ENCODE data around the gene ATF7. TPM values are rescaled to one million over a fixed set of nuclear protein-coding genes. Genes with fewer than 3 reads are reported as not detected.
A peak's percentile ranks its signal among the peaks of the same experiment; 100 is the strongest.
"Not testable (repeated sequence)": the region's sequence is repeated elsewhere in the genome, so short reads cannot be mapped to it uniquely, and the experiment has no call there.

ATF7 gene
- total RNA-seq, 1 experiment from 2014 or later: 11.9 TPM

DNA sequence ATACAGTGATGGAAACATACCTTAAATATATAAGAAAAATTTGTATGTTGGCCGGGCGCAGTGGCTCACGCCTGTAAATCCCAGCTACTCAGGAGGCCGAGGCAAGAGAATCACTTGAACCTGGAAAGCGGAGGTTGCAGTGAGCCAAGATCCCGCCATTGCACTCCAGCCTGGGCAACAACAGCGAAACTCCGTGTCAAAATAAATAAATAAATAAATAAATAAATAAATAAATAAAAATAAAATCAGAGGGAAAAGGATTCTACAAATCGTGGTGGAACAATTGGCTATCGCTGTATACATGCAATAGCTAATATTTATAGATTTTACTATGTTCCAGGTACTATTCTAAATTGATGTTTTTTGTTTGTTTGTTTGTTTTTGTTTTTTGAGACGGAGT is 1.7 kb upstream of the ATF7 start:
- DNase-seq (ENCODE audit: low read depth): no peak

DNA sequence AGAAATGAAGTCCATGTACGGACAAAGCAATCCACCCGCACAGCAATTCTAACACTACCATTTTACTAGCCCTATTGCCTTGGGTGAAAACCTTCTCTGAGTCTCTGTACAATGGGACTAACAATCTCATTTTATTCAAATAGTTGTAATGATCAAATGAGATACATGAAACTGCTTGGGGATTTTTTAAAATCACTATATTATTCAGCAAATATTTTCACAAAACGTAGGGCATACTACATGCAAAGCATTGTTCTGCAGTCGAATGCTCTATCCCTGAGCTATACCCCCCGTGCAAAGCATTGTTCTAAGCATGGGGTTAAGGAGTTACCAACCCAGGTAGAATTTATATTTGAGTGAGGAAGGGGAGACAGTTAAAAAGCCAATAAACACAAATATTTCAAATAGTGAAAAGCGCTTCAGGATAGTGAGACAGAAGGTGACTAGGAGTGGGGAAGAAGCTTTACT is 554 bp upstream of the ATF7 start:
- no peak for DNase-seq (ENCODE audit: low read depth)

DNA sequence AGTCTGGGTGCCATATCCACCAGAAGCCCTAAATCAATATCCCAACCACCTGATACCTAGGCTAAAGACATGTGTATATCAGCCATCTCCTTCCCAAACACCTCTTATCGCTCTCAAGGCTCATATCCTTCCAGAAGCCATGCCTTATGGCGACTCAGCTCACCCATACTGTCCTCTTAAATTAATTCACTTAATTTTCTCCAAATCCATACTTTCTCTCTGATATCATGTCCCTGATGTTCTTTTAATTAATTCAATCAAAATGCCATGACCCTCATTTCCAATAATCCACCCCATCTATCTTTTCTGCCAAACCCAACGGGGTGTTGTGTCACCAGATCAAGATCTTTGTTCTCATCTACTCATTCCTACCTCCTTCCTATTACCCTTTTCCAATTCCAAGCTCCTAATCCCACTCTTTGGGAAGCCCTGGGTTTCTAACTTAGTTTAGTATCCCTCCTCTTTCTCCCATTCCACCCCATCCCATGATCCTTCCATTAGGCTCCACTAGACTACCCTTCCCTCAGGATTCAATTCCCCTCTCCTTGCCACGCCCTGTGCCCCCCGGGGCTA is 723 bp downstream of the ATF7 start:
- DNase-seq (ENCODE audit: low read depth): peak; percentile 6

DNA sequence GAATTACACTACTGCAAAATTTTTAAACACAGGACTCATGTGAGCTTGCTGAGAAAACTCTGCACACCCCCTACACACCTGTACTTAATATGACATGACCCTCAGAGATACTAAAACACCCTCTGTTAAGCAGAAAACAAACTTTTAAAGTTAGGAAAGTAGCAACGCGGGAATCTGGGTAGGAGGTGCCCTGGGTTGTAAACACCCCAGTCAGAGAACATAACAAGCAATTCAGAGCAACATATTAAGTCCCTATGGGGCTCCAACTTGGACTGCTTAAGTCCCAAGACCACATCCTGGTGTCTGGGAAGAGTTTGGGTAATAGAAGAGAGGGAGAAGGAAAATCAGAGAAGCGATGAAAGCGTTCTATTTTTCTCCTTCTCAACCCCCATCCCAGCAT is 1.2 kb downstream of the ATF7 start:
- peak; percentile 23 for DNase-seq (ENCODE audit: low read depth)

DNA sequence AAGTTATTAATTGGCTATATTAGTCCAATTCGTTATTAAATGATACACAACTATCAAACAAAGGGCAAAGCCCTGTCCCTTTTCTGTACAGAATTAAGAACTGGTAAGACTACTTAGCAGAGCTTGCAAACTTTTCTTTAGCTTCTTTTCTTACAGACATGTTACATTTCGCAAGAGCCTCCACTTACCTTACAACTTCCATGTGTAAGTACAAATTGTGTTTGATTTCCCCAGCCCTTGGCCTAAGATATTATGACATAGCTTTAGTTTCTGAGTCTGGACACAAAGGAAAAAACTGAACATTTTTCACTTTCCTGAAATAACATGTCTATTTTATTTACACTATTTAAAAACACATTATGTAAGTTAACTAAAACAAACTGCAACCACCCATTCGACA is 1.7 kb downstream of the ATF7 start:
- DNase-seq (ENCODE audit: low read depth): no peak

DNA sequence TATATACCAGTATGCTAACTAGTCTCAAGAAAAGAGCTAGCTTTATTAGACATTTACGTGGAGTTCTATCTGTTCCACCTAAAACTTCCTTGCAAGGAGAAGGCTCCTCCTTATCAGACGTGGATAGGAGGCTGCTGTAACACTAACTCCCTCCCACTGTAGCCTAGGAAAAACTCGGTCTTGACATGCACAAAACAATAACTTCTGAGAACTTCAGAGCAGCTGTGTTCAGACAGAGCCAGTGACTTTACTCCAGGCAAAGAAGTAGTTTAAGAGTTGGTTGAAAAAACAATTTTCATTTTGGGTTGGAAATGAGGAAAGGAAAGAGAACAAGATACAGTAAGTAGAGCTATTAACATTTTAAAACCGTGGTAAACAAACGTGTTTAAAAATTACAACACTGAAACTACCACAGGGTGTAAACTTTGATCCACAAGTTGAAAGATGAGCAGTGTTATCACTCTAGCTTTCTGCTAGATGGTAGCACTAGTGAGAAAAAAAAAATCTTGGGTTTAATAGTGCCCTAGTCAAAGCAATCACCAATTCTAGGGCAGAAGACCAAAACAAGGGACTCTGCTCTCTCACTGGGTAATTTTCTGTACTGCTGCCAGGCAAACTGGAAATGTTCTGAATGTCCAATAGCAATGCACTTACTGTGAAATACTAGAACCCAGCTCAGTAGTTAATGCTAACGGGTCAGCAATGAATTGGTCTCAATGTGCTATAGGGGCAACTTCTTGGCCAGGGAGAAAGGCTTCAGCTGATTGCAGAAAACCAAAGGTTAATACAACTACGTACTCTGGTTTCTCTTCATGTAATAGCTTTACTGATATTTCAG is 2.4 kb downstream of the ATF7 start:
- DNase-seq (ENCODE audit: low read depth): peak; percentile 27

DNA sequence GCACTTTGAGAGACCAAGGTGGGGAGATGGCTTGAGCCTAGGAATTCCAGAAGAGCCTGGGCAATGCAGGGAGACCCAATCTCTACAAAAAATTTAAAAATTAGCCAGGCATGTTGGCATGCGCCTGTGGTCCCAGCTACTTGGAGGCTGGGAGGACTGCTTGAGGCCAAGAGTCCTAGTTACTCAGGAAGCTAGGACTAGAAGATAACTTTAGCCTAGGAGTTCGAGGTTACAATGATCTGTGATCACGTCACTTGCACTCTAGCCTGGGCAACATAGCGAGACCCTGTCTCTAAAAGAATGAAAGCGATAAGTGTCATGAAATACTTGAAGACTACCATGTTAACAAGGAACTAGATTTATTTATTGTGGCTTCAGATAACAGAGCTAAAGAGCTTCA is 3.5 kb downstream of the ATF7 start:
- no peak for DNase-seq (ENCODE audit: low read depth)

DNA sequence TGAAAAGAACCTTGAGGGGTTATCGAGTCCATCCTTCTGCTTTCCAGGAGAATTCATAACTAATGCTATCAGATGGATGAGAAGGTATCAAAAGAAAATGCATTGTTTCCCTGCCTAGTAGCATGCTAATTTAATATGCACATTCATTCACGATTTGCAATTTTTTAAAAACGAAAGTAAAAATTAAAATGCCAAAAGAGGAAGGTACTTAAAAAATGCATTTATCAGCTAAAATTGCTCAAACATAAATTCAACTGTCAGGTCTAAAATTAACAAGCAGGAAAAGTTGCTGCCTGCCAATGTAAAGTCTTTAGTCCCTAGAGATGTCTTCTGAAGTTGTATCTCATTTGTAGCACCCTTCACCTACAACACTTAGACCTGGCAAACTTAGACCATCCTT is 7.9 kb downstream of the ATF7 start:
- DNase-seq (ENCODE audit: low read depth): no peak

DNA sequence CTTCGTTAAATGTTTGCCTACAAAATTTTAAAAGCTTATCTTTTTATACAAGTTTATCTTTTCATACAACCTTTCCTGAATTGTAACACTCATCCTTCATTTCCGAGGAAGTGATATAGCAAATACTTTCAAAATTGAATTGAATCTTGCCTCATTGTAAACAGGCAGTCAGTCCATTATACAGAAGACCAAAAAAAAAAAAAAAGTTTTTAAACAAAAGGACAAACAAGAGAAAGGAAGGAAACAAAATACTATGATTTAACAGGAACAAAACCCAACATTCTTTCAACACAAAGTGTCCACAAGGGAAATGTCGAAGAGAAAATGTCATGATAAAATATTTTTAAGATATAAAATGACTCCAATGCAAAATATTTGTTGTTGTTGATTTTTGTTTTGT is 8.5 kb downstream of the ATF7 start:
- no peak for DNase-seq (ENCODE audit: low read depth)

DNA sequence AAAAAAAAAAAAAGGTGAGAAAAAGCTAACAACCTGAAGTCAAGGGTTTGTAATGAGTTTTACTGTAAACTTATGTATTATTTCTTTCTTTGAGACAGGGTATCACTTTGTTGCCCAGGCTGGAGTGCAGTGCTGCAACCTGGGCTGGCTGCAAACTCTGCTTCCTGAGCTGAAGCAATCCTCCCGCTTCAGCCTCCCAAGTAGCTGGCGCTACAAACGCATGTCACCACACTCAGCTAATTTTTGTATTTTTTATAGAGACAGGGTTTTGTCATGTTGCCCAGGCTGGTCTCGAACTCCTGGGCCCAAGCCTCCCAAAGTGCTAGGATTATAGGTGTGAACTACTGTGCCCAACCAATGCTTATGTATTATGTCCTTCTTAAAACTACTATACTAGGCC is 9.2 kb downstream of the ATF7 start:
- DNase-seq (ENCODE audit: low read depth): no peak

DNA sequence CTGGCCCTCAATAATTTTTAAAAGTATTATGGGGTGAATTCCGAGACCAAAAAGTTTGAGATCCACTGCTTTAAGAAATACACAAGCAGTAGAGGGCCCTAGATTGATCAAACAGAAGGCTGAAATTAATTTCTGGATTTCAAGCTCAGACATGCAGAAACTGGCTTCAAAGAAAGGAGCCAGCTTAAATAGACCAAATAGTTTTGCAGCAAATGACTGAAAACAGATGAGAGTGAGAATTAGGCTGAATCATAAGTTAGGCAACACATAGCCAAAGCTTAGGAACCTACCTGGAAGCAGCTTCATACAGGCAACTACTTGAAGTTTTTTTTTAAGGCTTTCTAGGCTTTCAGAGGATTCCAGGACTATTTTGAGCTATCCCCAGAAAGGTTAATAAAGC is 12.4 kb downstream of the ATF7 start:
- DNase-seq (ENCODE audit: low read depth): no peak

DNA sequence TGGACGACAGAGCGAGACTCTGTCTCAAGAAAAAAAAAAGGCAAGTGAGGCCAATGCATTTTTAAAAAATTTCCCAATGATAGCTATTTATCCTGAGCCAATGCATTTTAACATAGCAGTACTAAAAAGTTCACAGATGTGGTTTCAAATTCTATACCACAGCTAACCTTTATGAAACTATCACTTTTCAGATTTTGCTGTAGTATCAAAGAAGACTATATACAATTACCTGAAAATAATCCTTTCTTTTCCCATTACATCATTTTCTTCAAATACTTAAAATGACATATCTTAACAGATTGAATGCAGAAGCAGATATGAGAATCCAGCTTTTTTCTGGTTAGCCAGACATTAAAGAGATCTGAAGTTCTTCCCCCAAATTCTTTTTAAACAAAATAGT is 13.2 kb downstream of the ATF7 start:
- no peak for DNase-seq (ENCODE audit: low read depth)

DNA sequence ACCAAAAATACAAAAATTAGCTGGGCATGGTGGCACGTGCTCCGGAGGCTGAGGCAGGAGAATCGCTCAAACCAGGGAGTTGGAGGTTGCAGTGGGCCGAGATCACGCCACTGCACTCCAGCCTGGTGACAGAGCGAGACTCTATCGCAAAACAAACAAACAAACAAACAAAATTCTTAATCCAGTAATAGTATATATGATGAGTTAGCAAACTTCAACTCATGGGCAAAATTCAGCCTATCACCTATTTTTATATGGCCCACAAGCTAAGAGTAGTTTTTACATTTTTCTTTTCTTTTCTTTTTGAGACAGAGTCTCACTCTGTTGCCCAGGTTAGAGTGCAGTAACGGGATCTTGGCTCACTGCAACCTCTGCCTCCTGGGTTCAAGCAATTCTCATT is 14.9 kb downstream of the ATF7 start:
- no peak for DNase-seq (ENCODE audit: low read depth)

DNA sequence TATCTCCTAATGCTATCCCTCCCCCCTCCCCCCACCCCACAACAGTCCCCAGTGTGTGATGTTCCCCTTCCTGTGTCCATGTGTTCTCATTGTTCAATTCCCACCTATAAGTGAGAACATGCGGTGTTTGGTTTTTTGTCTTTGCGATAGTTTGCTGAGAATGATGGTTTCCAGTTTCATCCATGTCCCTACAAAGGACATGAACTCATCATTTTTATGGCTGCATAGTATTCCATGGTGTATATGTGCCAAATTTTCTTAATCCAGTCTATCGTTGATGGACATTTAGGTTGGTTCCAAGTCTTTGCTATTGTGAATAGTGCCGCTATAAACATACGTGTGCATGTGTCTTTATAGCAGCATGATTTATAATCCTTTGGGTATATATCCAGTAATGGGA is 19.5 kb downstream of the ATF7 start:
- not testable (repeated sequence) for DNase-seq (ENCODE audit: low read depth)

DNA sequence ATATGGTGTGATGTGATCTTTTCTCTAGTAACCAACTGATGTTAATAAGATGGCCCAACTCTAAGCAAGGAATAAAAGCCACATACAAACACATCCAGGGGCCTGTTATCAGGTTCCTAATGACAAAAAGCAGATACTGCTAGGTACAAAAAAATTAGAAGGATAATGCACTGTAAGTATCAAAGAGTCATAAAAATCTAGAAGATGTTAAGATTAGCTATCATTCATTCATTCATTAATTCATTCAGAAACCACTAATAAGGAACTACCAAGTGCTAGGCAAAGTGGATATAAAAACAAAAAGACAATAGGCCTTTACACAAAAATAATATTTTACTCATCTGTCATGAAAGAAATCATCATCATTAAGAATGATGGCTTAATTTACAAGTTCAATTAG is 21.6 kb downstream of the ATF7 start:
- no peak for DNase-seq (ENCODE audit: low read depth)

DNA sequence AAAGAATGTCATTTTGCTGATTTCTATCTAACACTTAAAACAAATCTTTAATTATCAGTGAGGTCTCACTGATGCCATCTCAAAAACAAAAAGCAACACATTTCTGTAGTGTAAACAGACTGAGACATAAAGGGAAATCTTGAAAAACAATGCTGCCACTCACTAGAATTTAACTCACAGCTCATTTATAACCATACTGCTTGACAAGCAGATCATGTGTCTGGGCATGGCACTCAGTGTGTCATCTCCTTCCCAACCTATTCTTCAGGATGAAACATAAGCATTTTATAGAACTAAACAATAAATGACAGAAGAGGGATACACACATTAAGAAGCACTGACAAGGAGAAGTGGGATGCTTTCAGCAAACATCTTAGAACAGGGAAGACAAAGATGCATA is 22.4 kb downstream of the ATF7 start:
- no peak for DNase-seq (ENCODE audit: low read depth)

DNA sequence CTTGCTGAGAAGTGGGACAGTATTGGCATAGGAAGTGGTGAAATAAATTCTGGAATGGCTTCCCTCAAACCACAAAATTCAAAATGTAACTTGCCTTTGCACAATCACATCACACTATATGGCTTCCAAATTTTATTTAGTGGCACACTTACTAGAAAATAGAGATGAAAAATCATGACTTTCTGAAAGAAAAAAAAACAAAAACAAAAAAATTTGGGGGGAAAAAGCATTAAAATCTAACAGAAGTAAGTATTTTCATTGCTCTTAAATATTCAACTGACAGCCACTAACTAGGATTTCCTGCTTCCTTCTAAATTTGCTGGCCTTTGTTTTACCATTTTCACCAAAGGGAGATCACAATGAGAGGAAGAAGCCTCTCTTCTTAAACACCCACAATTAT is 23.0 kb downstream of the ATF7 start:
- no peak for DNase-seq (ENCODE audit: low read depth)

DNA sequence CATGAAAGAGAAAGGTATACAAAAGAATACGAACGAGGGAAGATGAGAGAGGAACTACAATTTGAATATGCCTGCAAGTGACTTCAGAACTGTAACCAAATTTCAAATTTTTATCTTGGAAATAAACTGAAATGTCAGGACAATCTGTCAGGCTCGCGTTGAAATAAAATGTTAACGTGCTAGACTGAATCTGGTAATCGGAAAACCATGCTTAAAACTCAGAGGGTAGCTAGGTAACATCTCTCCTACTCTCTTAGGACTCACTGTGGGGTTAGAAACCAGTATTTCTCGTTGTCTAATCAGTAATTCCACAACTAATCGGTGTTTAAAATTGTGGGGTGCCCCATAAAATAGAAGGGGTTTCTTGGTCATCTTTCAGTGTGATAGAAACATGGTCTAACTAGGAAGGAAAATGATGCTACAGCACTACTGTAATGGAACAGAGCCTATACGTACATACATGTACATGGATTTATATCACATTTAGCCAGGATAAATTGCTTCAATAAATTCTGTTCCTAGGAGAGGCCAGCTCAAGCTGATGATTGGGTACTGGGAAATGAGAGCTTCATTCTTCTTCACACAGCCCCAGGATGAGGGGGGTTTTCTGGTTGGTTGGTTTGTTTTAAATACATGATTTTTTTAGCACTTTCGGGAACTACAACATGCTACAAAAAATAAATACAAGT is 23.9 kb downstream of the ATF7 start:
- DNase-seq (ENCODE audit: low read depth): no peak

DNA sequence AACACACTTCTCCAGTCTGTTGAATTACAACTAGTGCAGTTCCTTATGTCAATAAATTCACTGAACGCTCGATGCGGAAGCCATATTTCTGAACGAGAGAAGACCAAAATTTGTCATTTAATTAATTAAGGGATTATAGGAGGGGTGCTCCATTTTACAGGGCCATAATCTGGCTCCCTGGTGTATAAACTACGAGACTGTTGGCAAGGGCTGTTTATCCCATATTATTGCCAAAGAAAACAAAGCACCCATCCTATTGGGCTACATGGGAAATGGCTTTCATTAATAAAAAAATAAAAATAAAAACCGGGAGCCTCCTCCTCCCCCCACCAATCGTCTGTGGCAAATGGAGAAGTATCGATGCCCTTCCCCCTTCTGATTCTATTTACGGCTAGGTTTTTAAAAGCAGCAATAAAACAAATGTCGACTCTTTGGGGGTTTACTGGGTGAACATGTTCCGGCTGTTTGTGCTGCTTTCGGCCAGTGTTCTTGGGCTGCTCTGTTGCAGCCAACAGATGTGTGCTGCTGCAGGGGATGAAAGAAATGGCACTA is 24.8 kb downstream of the ATF7 start:
- DNase-seq (ENCODE audit: low read depth): no peak

DNA sequence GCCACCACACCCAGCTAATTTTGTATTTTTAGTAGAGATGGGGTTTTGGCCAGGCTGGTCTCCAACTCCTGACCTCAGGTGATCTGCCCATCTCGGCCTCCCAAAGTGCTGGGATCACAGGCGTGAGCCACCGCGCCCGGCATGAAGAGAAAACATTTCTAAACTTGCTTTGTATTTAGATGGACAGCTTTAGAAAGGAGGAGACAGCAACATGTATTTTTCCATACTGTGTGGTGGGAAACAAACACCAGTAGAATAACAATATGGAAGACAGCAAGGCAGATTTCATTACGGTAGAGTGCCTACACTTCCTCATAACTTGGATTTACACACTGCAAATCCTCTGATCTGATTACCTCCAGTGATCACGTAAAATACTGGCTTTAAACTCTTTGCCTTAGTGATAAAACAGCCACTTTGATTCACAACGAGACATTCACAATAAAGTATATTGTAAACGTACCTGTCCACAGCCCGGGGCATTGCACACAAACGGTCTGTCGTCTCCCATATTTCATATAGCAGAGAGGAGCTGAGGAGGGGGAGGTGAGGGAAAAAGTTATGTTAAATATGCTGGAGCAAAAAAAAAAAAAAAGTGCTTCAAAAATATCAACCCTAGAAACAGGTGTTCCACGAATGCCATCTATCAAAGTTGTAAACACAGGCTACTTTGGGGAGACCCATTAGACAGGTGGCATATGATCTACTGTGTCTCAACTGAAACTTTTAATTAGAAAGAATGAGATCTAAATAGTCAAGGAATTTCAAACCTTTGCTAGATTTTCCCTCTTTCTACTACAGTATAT is 25.5 kb downstream of the ATF7 start:
- no peak for DNase-seq (ENCODE audit: low read depth)

DNA sequence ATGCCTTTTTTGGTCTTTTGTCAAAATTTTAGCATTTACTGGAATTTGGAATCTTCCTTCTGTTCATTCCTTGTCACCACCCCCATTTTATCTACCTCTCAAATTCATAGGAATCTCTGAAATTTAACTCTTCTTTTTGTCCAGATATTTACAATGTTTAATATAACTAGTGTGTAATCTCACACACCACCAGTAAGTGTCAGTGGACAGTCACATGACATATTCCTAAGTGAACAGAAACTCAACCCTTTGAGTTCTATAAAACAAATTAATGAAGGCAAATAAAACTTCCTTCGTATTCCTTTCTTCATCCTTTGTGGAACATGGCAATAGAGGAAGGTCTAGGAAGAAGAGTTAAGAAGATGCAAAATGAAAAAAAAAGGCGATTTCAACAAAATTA is 26.6 kb downstream of the ATF7 start:
- no peak for DNase-seq (ENCODE audit: low read depth)

DNA sequence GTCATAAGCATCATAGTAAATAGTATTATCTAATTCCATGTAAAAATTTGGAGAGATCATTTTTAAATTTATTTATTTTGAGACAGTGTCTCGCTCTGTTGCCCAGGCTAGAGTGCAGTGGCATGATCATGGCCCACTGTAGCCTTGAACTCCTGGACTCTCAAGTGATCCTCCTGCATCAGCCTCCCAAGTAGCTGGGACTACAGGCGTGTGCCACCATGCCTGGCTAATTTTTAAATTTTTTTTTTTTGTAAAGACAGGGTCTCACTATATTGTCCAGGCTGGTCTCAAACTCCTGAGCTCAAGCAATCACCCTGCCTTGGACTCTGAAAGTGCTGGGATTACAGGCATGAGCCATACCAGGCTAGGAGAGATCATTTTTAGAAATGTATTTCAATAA is 27.2 kb downstream of the ATF7 start:
- DNase-seq (ENCODE audit: low read depth): not testable (repeated sequence)

Data from M059J (cell line).